ENCODE results near the gene LMF1. TPM values are rescaled to one million over a fixed set of nuclear protein-coding genes. Genes with fewer than 3 reads are reported as not detected.

The LMF1 gene
- total and polyA plus RNA-seq, 2 of the 8 experiments (the other 6 are each of a cell fraction or from before 2014, with no cell fraction given): 3.5 to 9.1 TPM

DNA sequence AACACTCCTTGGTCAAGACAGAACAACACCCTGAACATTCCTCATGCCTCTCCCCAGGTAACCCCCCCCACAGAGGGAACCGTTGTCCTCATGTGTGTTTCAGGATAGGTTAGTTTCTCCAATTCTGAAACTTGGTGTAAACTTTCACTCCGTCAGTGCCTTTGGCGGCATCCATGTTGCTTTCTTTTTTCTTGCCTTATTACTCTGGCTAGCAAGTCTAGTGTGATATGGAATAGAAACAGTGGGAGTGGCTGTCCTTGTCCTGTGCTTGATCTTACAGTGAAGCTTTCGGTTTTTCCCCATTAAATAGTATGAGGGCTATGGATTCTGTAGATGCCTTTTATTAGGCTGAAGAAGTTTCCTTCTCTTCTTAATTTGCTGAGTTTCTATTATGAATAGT is 134.6 kb downstream of the LMF1 start:
- Histone ChIP-seq H3K4me1 (replicated peaks in 1 of 4; ENCODE audit: control insufficient read depth in 3 of 4, insufficient read depth in 4 of 4, low read length in 3 of 4) (no peaks in the 10 kb centered on the region), H4K91ac (replicated peaks; ENCODE audit: insufficient read length, low read length) (no peak overlapping the region), H4K8ac (ENCODE audit: extremely low read depth, insufficient read depth, low read length) (no peak overlapping the region), H3K27me3 (replicated peaks in 1 of 4; ENCODE audit: control insufficient read depth in 3 of 4, extremely low read depth in 1 of 4, insufficient read depth in 3 of 4, low read length in 3 of 4) (no peaks in the 10 kb centered on the region), H3K79me1 (ENCODE audit: low read depth, low read length) (no peaks in the 10 kb centered on the region), H2BK20ac (ENCODE audit: low read length) (no peak overlapping the region), H3K9ac (replicated peaks in 1 of 4; ENCODE audit: extremely low read depth in 1 of 4, low read depth in 3 of 4, low read length in 3 of 4) (no peak overlapping the region), H4K20me1 (replicated peaks in 1 of 2; ENCODE audit: control insufficient read depth in 1 of 2, insufficient read depth in 2 of 2, low read length in 2 of 2) (no peaks in the 10 kb centered on the region), H3K4me3 (ENCODE audit: extremely low read depth in 1 of 4, insufficient read depth in 2 of 4, low read depth in 3 of 4, low read length in 4 of 4) (no peak overlapping the region), H3K9me3 (ENCODE audit: insufficient read depth in 2 of 2, low read depth in 1 of 2, low read length in 1 of 2) (peaks cover 15 to 53% of the 10 kb centered on the region in 2 experiments; a peak in 3 of 4 replicates), H3K14ac (ENCODE audit: insufficient read length) (no peak overlapping the region), H2AFZ (ENCODE audit: low read length) (no peak overlapping the region), H3K23ac (ENCODE audit: insufficient read length) (no peak overlapping the region), H2BK120ac (replicated peaks; ENCODE audit: low read depth, low read length) (no peak overlapping the region), H2AK5ac (ENCODE audit: low read depth, low read length) (no peak overlapping the region), H2BK15ac (ENCODE audit: low read length) (no peak overlapping the region), H3K23me2 (ENCODE audit: low read depth, low read length) (no peaks in the 10 kb centered on the region), H3K27ac (ENCODE audit: low read depth, low read length) (no peak overlapping the region), H3K18ac (ENCODE audit: extremely low read depth, low read length) (no peak overlapping the region), H3K36me3 (ENCODE audit: control insufficient read depth in 2 of 4, insufficient read depth in 4 of 4, low read length in 3 of 4) (no peaks in the 10 kb centered on the region), H4K5ac (ENCODE audit: insufficient read length, low read depth, low read length) (no peak overlapping the region), H3K4ac (replicated peaks; ENCODE audit: insufficient read length, low read depth, low read length) (no peak overlapping the region), H3K56ac (replicated peaks; ENCODE audit: insufficient read length, low read depth, low read length) (no peak overlapping the region), H2BK12ac (ENCODE audit: low read depth, low read length) (no peak overlapping the region), H3K79me2 (ENCODE audit: control insufficient read depth in 1 of 2, insufficient read depth in 2 of 2, low read length in 2 of 2) (no peaks in the 10 kb centered on the region), H2BK5ac (ENCODE audit: low read depth, low read length) (no peak overlapping the region), H3K4me2 (ENCODE audit: insufficient read depth in 1 of 2, low read depth in 2 of 2, low read length in 2 of 2) (no peak overlapping the region)
- DNase-seq (ENCODE audit: low read depth in 1 of 2, low spot score in 2 of 2) (no peak), FAIRE-seq (no peak)
- POLR2A ChIA-PET (ENCODE audit: partially characterized antibody): no interaction called here
- CTCF ChIA-PET (ENCODE audit: partially characterized antibody): no interaction called here
- WGBS, 2 experiments (ENCODE audit: extremely low coverage in 1 of 2, insufficient coverage in 1 of 2, insufficient read length in 1 of 2, insufficient replicate concordance in 2 of 2, low coverage in 1 of 2, low lambda C conversion rate in 2 of 2, missing lambda C conversion rate in 1 of 2): 88% methylated on average over 4 of the region's 4 CpGs; no CpG with 5 or more reads in 1 of the 2 experiments
- TF ChIP-seq SP1 (IDR thresholded peaks at IDR 0.05; ENCODE audit: low read depth, low read length) (no peak), SUZ12 (IDR thresholded peaks at IDR 0.05; ENCODE audit: low read length) (no peak), BRCA1 (IDR thresholded peaks at IDR 0.05; ENCODE audit: low read depth, low read length) (no peak), RAD21 (IDR thresholded peaks at IDR 0.05 in 1 of 2, conservative IDR thresholded peaks at IDR 0.05 in 1 of 2; ENCODE audit: low read depth in 2 of 2, low read length in 2 of 2) (no peak), TAF7 (optimal IDR thresholded peaks at IDR 0.05; ENCODE audit: borderline replicate concordance, low read depth, low read length) (no peak), CREB1 (IDR thresholded peaks at IDR 0.05) (no peak), HDAC2 (IDR thresholded peaks at IDR 0.05; ENCODE audit: borderline replicate concordance in 1 of 2, low read depth in 2 of 2, low read length in 2 of 2) (no peak), POLR2AphosphoS5 (IDR thresholded peaks at IDR 0.05; ENCODE audit: low read depth, low read length) (no peak), TBP (IDR thresholded peaks at IDR 0.05; ENCODE audit: low read depth, low read length) (no peak), CBX5 (IDR thresholded peaks at IDR 0.05; ENCODE audit: low read depth, low read length) (no peak), CHD2 (IDR thresholded peaks at IDR 0.05; ENCODE audit: low read length) (no peak), NRF1 (IDR thresholded peaks at IDR 0.05; ENCODE audit: low read depth, low read length) (no peak), EP300 (IDR thresholded peaks at IDR 0.05; ENCODE audit: borderline replicate concordance in 1 of 2, low read depth in 2 of 2, low read length in 2 of 2) (no peak), ZNF274 (IDR thresholded peaks at IDR 0.05; ENCODE audit: borderline replicate concordance, extremely low read depth, low read length) (no peak), POU5F1 (IDR thresholded peaks at IDR 0.05; ENCODE audit: low read depth, low read length) (no peak), ASH2L (IDR thresholded peaks at IDR 0.05; ENCODE audit: low read length) (no peak)

Measured in H1 (cell line).